Measurements from ENCODE around the gene APOB. TPM values are rescaled to one million over a fixed set of nuclear protein-coding genes. Genes with fewer than 3 reads are reported as not detected.

APOB gene
- total RNA-seq, 1 donor from 2014 or later: 9.1 TPM

DNA sequence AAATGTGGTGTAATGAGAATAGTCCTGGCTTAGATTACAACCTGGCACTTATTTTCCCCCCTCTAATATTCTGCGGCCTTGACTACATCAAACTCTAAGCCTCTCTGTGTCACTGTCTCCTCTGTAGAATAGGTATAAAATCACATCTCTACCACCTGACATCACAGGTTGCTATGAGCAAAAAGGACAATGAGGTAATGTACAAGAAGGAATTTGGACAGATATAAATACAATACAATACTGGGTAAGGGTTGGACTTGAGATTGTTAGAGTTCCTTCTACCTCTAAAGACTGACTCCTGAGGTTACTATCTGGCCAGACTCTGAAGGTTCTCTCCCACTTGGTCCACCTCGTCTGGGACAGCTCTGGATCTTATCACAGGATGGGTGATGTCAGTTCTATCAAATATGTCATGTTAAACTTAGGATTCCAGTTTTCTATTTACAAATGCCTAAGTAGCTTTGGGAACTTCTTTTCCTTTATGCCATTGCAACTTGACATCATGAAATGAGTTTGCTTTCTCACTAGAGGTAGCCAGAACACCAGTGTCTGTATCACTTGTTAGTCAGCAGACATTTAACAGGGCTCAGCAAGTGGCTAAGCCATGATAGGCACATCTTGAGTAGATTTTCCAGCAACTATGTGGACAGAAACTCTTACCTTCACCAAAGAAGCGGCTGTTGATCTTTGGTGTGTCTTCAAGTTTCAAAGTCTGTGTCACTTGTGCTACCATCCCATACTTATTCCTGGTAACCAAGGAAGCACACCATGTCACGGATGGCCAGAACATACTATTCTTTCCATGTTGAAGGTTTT, 9.5 kb downstream of the APOB start:
- H3K4me3 ChIP-seq: no peak overlapping the region
- H3K9me3 ChIP-seq (replicated peaks): no peaks in the 10 kb centered on the region
- TF ChIP-seq, protein P1, sequence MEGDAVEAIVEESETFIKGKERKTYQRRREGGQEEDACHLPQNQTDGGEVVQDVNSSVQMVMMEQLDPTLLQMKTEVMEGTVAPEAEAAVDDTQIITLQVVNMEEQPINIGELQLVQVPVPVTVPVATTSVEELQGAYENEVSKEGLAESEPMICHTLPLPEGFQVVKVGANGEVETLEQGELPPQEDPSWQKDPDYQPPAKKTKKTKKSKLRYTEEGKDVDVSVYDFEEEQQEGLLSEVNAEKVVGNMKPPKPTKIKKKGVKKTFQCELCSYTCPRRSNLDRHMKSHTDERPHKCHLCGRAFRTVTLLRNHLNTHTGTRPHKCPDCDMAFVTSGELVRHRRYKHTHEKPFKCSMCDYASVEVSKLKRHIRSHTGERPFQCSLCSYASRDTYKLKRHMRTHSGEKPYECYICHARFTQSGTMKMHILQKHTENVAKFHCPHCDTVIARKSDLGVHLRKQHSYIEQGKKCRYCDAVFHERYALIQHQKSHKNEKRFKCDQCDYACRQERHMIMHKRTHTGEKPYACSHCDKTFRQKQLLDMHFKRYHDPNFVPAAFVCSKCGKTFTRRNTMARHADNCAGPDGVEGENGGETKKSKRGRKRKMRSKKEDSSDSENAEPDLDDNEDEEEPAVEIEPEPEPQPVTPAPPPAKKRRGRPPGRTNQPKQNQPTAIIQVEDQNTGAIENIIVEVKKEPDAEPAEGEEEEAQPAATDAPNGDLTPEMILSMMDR (IDR thresholded peaks at IDR 0.05; ENCODE audit: borderline replicate concordance): no peak
- H3K36me3 ChIP-seq: peaks cover 23% of the 10 kb centered on the region
- no peaks in the 10 kb centered on the region for H3K27me3 ChIP-seq (ENCODE audit: low read depth)
- peaks cover 23% of the 10 kb centered on the region for H3K4me1 ChIP-seq
- H3K27ac ChIP-seq (replicated peaks): no peak overlapping the region
- DNase-seq: no peak
- intact Hi-C loops (cut with micrococcal nuclease): no loop called here

DNA sequence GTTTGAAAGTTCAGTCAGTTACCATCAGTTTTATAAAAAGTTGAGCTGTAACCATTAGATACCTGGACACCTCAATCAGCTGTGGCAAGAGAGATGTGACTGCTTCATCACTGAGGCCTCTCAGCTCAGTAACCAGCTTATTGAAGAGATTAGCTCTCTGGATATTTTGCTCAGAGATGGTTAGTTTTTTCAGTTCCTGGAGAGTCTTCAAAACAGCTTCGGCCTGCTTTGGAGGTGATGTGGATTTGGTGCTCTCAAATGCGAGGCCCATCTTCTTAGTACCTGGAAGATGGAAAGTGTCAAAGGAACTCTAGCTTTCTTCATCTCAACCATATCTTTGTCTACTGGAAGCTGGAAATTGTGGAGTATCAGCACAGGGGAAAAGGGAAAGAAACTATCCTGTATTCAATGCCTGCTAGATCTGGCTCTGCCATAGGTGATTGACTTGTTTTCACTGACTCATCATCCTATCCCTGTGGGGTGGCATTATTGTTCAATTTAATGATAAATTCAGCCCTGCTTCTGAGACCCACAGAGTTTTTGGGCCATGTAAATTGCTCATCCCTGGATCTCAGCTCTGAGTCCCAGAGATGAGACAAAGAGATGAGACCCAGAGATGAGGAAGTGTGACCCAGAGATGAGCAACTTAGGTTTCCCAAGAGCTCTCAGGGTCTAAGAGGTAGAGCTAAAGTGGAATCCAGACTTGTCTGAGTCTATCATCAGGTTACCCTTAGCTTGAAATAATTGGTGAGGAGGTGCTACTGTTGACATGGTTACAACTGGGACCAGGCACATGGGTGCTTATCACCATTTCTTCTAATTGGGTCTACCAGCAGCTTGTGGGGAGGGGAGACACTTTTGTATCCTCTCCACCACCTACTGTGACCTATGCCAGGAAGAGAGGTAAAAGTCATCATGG, 10.4 kb downstream of the APOB start:
- no peak overlapping the region for H3K4me3 ChIP-seq
- TF ChIP-seq, protein P1 (IDR thresholded peaks at IDR 0.05; ENCODE audit: borderline replicate concordance): no peak
- H3K36me3 ChIP-seq: peaks cover 31% of the 10 kb centered on the region
- peaks cover 19% of the 10 kb centered on the region for H3K4me1 ChIP-seq
- peak overlapping the region; percentile 16 for H3K27ac ChIP-seq (replicated peaks)
- no peaks in the 10 kb centered on the region for H3K9me3 ChIP-seq (replicated peaks)
- intact Hi-C loops (cut with micrococcal nuclease): no loop called here
- H3K27me3 ChIP-seq (ENCODE audit: low read depth): no peaks in the 10 kb centered on the region
- DNase-seq: no peak

GRCh38 chr2:21032338-21033236, 11.3 kb downstream of the APOB start:
- Histone ChIP-seq H3K27ac (replicated peaks) (peak overlapping the region; percentile 16), H3K36me3 (peaks cover 36% of the 10 kb centered on the region), H3K4me3 (no peak overlapping the region), H3K9me3 (replicated peaks) (no peaks in the 10 kb centered on the region), H3K27me3 (ENCODE audit: low read depth) (no peaks in the 10 kb centered on the region), H3K4me1 (peaks cover 10% of the 10 kb centered on the region)
- intact Hi-C loops (cut with micrococcal nuclease): no loop called here
- TF ChIP-seq, protein P1 (IDR thresholded peaks at IDR 0.05; ENCODE audit: borderline replicate concordance): no peak
- DNase-seq: no peak

- peaks cover 5% of the 10 kb centered on the region for H3K4me1 ChIP-seq
- no peak for DNase-seq
- H3K27me3 ChIP-seq (ENCODE audit: low read depth): no peaks in the 10 kb centered on the region
- no peak overlapping the region for H3K4me3 ChIP-seq
- no peaks in the 10 kb centered on the region for H3K9me3 ChIP-seq (replicated peaks)
- intact Hi-C loops (cut with micrococcal nuclease): no loop called here
- TF ChIP-seq, protein P1 (IDR thresholded peaks at IDR 0.05; ENCODE audit: borderline replicate concordance): no peak
- no peak overlapping the region for H3K27ac ChIP-seq (replicated peaks)
- H3K36me3 ChIP-seq: peaks cover 31% of the 10 kb centered on the region
These were observed 12.6 kb downstream of the APOB start for GRCh38 chr2:21030983-21031968.

Measured in left ventricle myocardium inferior (tissue), 1 donor.